HUES6 (cell line): ENCODE measurements around the gene BCAR3.
"Not testable (repeated sequence)": the region's sequence is repeated elsewhere in the genome, so short reads cannot be mapped to it uniquely, and the experiment has no call there.

ENCODE experiments used
- H3K27ac ChIP-seq: 2 replicates; pipeline ENCODE4 v1.7.0; 2013; ENCODE audit warnings: low read depth, mild to moderate bottlenecking, low read length, inconsistent platforms
- H3K27me3 ChIP-seq: 2 replicates; pipeline ENCODE4 v1.6.1; 2013; ENCODE audit warnings: low read length; ENCODE audit not compliant: control insufficient read depth, insufficient read depth
- H3K36me3 ChIP-seq: 2 replicates; pipeline ENCODE4 v1.6.1; 2013; ENCODE audit warnings: low read length; ENCODE audit not compliant: control insufficient read depth, insufficient read depth
- H3K4me1 ChIP-seq: 2 replicates; pipeline ENCODE4 v1.6.1; 2013; ENCODE audit warnings: low read length; ENCODE audit not compliant: control insufficient read depth, insufficient read depth
- H3K4me3 ChIP-seq: 2 replicates; pipeline ENCODE4 v1.5.1; 2013; ENCODE audit warnings: low read depth, low read length
- H3K9ac ChIP-seq: one replicate; pipeline ENCODE4 v1.6.1; 2013; ENCODE audit warnings: mild to moderate bottlenecking, low read length
- H3K9me3 ChIP-seq: 2 replicates; pipeline ENCODE4 v1.6.1; 2013; ENCODE audit warnings: low read depth, low read length; ENCODE audit not compliant: control insufficient read depth, insufficient read depth

BCAR3 gene

DNA sequence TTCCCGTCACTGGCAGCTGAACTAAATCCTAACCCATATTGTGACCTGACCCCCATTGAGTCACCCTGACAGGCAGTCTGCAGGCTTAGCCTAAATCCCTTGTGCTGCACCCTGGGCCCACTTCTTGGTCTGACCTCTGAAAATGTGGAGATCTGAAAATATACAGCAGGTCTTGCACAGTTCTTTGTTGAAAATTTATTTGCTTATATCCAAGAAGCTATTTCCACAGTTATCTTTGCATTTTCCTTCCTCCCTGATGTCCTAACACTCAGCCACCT is 87.1 kb downstream of the BCAR3 start:
- no peaks in the 10 kb centered on the region for H3K9me3 ChIP-seq
- peak overlapping the region; percentile 3 for H3K9ac ChIP-seq
- no peaks in the 10 kb centered on the region for H3K27me3 ChIP-seq
- peak overlapping the region; percentile 30; the same call in 1 of the 2 replicates for H3K27ac ChIP-seq
- peaks cover 20% of the 10 kb centered on the region; the same call in 1 of the 2 replicates for H3K36me3 ChIP-seq
- peaks cover 60% of the 10 kb centered on the region for H3K4me1 ChIP-seq
- no peak overlapping the region for H3K4me3 ChIP-seq

DNA sequence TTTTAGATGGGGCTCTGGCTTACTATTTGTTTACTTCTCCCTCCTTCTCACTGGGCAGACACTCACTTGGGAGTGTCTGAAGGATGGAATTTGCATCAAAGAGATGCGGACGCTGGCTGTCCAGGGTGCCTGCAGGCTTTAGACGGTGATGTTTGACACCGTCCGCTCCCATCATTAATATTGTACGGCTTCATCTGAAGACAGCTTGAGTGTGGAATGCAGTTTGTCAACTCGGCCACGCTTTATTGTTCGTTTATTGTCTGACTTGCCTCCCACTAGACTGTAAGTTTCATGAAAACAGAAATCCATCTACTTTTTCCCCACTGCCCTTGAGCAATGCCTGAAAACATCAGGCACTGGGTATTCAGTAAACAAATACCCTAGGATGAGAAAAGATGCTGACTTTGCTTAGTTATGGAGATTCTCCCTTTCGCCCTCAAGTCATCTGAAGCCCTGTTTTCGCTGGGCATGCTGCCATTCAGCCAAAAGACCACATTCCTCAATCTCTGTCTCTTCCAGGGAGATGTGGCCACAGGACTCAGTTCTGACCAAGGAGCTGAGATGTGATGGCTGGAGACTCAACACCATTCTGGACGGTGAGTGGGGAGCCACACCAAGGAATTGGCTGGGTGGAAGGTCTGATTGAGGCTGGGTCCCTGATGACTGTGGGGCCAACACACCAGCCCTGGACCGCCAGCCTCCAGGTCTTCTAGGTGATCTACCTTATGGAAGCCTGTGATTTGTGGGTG is 87.6 kb downstream of the BCAR3 start:
- Histone ChIP-seq H3K27ac (peak overlapping the region; percentile 30; the same call in 1 of the 2 replicates), H3K9ac (peak overlapping the region; percentile 3), H3K27me3 (no peaks in the 10 kb centered on the region), H3K9me3 (no peaks in the 10 kb centered on the region), H3K36me3 (peaks cover 25% of the 10 kb centered on the region), H3K4me3 (no peak overlapping the region), H3K4me1 (peaks cover 55% of the 10 kb centered on the region)

DNA sequence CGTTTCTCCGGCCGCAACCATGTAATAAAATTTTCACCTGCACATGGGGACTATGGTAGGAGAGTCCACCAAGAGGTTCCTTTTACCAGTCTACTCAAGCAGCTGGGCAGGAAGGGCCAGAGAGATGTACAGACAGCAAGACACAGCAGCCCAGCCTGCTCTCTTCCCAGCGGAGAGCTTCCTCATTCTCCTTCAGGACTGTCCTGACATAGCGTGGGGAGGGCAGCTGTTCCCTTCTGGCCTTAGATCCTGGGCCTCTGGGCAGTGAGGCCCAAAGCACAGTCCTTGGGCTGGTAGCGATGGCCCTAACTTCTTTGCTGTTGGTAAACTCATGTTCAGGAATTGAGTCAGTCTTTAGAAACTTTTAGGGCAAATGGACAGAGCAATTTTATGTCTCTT is 89.1 kb downstream of the BCAR3 start:
- no peaks in the 10 kb centered on the region for H3K27me3 ChIP-seq
- H3K4me3 ChIP-seq, result no peak overlapping the region
- no peak overlapping the region for H3K27ac ChIP-seq
- no peaks in the 10 kb centered on the region for H3K9me3 ChIP-seq
- no peak overlapping the region for H3K9ac ChIP-seq
- H3K4me1 ChIP-seq, result peaks cover 44% of the 10 kb centered on the region
- peaks cover 40% of the 10 kb centered on the region for H3K36me3 ChIP-seq

DNA sequence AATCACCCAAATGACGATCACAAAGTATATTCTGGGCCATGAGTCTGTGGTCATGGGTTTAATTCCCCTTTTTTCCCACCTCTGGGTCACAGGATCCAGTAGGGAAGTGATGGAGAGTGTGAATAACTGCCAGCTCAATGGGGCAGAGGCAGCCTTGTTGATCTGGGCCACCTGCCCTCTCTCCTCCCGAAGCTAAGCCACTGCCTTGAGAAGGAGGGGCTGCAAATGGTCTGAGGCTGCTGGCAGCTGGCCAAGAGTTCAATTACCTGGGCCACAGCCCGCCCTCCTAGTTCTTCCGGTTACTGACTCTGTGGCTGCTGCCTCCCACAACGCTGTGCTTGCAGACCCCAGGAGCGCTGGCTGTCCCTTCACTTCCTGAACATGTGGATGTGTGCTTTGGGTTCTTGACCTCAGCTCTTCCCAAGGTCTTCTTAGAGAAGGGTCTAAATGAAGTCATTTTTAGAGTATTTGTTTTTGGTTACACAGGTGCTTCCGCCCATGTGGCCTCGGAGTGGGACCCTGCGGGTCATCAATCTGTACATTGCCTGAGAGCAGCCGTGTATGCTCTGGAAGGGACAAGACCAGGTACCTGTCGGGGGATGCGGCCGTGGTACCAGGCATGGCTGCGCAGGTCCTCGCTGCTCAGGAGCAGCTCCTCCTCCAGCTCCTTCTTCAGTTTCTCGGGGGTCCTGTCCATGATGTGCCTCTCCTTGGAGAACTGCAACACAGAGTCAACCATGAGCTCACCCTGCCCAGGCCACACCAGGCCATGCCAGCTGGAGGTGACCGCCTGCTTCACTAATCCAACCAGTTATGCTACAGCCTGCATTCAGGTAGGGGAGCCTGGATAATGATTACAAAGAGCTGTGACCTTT is 89.7 kb downstream of the BCAR3 start:
- no peaks in the 10 kb centered on the region for H3K27me3 ChIP-seq
- H3K9ac ChIP-seq, result no peak overlapping the region
- peaks cover 43% of the 10 kb centered on the region for H3K4me1 ChIP-seq
- H3K4me3 ChIP-seq, result no peak overlapping the region
- peaks cover 45% of the 10 kb centered on the region for H3K36me3 ChIP-seq
- no peaks in the 10 kb centered on the region for H3K9me3 ChIP-seq
- H3K27ac ChIP-seq, result no peak overlapping the region

DNA sequence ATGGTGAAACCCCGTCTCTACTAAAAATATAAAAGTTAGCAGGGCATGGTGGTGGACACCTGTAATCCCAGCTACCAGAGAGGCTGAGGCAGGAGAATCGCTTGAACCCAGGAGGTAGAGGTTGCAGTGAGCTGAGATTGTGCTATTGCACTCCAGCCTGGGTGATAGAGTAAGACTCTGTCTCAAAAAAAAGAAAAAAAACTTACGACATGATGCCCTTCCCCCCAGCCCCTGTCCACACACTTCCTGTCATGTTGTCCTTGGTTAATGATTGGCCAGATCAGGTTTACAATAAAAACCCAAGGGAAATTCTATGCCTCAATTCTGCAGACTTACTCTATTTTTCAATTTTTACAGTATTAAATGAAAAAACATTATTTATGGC is 90.4 kb downstream of the BCAR3 start:
- H3K27me3 ChIP-seq, H3K9ac ChIP-seq, H3K4me3 ChIP-seq, H3K9me3 ChIP-seq, H3K27ac ChIP-seq: not testable (repeated sequence)
- Histone ChIP-seq H3K36me3 (peaks cover 50% of the 10 kb centered on the region), H3K4me1 (peaks cover 37% of the 10 kb centered on the region)

DNA sequence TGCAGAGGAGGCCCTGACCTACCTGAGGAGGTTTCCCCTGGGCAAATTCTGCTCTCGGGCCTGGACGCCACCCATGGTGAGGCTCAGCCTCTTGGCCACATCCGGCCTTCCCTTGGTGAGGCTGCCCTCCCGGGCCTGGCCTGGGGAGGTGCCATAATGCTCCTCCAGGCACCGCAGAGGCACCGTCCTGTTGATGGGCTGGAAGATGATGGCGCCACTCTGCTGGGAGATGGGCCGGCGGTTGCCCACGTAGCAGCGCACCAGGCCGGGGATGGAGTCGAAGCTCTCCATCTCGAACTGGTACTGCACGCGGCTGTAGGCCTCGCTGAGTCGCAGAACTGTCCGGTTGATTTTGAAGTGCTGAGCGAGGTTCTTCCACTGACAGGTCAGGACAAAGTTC is 92.7 kb downstream of the BCAR3 start:
- Histone ChIP-seq H3K9me3 (no peaks in the 10 kb centered on the region), H3K9ac (no peak overlapping the region), H3K4me1 (peaks cover 14% of the 10 kb centered on the region), H3K36me3 (peaks cover 61% of the 10 kb centered on the region), H3K27ac (no peak overlapping the region), H3K27me3 (no peaks in the 10 kb centered on the region), H3K4me3 (no peak overlapping the region)

DNA sequence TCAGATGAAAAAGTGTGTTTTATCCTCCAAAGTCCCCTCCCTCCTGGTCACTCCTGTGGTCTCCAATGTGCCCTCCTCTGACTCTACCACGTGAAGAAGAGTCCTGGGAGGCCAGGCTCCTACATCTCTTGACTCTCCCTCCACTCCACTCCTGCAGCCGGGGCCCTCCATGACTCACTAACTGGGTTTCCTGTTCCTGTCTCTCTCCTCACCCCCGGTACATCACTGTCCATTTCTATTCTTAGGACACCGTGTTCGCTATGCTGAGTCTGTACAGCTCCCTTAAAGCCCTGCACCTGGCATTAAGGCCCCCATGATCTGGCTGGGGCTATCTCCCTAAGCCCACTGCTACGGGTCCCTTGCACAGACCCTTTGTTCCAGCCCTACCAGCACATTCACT is 93.4 kb downstream of the BCAR3 start:
- Histone ChIP-seq H3K9me3 (no peaks in the 10 kb centered on the region), H3K27me3 (no peaks in the 10 kb centered on the region), H3K9ac (no peak overlapping the region), H3K36me3 (peaks cover 69% of the 10 kb centered on the region), H3K4me3 (no peak overlapping the region), H3K27ac (no peak overlapping the region), H3K4me1 (peaks cover 9% of the 10 kb centered on the region)

DNA sequence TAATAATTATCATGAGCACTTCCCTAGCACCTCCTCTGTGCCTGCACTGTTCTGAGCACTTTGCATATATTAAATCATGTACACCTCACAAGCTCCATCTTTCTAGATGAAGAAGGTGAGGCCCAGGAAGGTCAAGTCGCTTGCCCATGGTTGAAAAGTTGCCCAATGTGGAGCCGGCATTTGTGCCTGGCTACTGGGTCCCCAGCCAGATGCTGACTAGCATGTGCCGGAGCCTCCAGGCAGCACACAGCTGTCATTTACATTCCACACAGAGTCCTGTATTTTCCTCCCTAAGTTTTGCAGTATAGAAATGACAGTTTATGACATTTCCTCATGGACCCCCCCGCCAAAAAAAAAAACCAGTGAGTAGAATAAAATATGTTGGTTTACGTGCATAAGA is 94.3 kb downstream of the BCAR3 start:
- H3K27me3 ChIP-seq, result no peaks in the 10 kb centered on the region
- no peaks in the 10 kb centered on the region for H3K9me3 ChIP-seq
- no peak overlapping the region for H3K9ac ChIP-seq
- no peak overlapping the region for H3K27ac ChIP-seq
- no peak overlapping the region for H3K4me3 ChIP-seq
- peaks cover 77% of the 10 kb centered on the region for H3K36me3 ChIP-seq
- H3K4me1 ChIP-seq, result peaks cover 9% of the 10 kb centered on the region

DNA sequence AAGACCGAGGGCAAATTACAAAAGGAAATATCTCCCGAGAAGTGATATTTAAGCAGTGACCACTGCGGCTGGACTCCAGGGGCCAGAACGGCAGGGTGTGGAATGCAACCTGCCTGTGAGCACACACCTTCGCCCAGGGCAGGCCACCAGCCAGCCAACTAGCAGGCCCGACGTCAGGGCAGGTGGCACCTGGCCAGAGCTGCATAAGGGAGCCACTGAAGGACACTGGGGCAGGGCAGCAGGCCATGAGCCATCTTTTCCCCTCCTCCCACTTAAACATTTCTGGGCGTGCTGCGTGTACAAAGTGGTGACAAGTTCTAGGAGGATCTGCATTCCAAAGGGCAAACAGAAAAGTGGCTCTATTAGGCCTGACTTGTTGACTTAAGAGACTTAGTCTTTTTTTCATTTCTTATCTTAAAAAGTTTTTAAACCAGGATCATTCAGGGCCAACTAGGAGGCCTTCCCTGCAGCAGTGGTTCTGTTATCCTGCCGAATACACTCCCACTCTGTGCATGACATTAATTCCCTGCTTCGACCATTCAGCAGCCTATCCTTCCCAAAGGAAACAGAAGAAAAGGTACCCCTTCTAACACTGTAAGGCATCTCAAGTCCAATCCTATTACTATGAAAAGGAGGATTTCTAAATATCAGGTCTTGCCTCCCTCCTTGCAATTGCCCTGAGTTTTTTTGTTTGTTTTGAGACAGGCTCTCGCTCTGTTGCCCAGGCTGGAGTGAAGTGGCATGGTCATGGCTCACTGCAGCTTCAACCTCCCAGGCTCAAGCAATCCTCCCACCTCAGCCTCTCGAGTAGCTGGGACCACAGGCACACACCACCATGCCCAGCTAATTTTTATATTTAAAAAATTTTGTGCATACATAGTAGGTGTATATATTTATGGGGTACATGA is 96.3 kb downstream of the BCAR3 start:
- Histone ChIP-seq H3K36me3 (peaks cover 82% of the 10 kb centered on the region), H3K9ac (no peak overlapping the region), H3K9me3 (no peaks in the 10 kb centered on the region), H3K27ac (no peak overlapping the region), H3K4me3 (no peak overlapping the region), H3K27me3 (no peaks in the 10 kb centered on the region), H3K4me1 (no peaks in the 10 kb centered on the region)

DNA sequence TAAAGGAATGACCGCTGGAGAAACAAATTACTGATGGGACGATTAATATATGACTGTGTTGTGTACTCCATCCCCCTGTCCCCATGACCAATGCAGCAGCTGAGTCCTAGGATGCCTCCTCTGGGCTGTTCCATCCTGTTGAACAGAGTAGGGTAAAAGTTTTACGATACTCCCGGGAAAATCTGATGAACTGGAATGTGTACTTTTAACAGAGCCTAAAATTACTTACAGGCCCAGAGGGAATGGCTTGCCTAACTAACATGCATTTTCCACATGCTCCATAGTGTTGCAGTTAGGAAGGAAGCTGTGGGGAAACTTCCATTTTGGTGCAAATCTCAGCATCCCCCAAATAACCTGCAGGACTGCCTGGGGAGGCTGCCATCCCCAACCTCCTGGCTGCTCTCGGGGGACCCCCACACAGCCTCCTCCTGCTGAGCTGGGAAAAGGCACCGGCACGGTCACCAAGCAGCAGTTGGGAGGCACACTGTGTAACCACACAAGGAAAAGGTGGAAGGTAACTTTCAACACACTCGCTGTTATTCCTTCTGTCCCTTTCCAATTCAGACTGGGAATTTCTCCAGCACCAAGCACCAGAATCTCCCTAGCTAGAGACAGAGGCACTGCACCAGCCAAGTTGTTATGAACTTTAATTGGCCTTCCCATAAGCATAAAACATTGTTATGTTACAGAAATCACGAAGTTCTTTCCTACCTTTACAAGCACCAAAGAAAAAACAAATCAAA is 97.2 kb downstream of the BCAR3 start:
- Histone ChIP-seq H3K4me3 (no peak overlapping the region), H3K4me1 (peaks cover 7% of the 10 kb centered on the region; the same call in 1 of the 2 replicates), H3K9ac (no peak overlapping the region), H3K27ac (no peak overlapping the region), H3K27me3 (no peaks in the 10 kb centered on the region), H3K36me3 (peaks cover 82% of the 10 kb centered on the region), H3K9me3 (no peaks in the 10 kb centered on the region)
